K562 treated with DMSO at 1 percent for 24 hours (cell line): ENCODE results near the gene ITGA3. TPM values are rescaled to one million over a fixed set of nuclear protein-coding genes. Genes with fewer than 3 reads are reported as not detected.

Experiments
- total RNA-seq: library from RNA; unstranded; fragments of 300-600 nt; gene quantifications from 2 replicates; pipeline ENCODE4 v1.2.3, GENCODE V29; 2022; ENCODE audit warnings: low read depth; ENCODE audit not compliant: insufficient read depth

The ITGA3 gene
- 2.2 and 2.4 TPM in 2 replicates for total RNA-seq

GRCh38 chr17:50055426-50056216, at the start of gene ITGA3:
Gene ITGA3 (plus strand): TSS chr17:50056110. CDS start chr17:50056440, 330 bp downstream.

GRCh38 chr17:50094753-50095619, 39.1 kb downstream of the ITGA3 start, which contains the start of gene PDK2:
Gene PDK2 (plus strand): TSS chr17:50095351. CDS start chr17:50095436, 85 bp downstream.

GRCh38 chr17:50129728-50130558, 74.0 kb downstream of the ITGA3 start, which contains the start of gene SAMD14:
Gene SAMD14 (minus strand): TSS chr17:50130160. CDS start chr17:50124959, 5,201 bp downstream.

Other genes starting within 250 kb of the ITGA3 start
- not detected in 2 replicates for gene TAC4, start 208.0 kb upstream of the ITGA3 start, total RNA-seq
- gene DLX4, start 86.9 kb upstream of the ITGA3 start, total RNA-seq = 7.1 and 7.3 TPM in 2 replicates
- not detected in 2 replicates for gene DLX3, start 60.9 kb upstream of the ITGA3 start, total RNA-seq
- gene PDK2, start 39.2 kb downstream of the ITGA3 start, total RNA-seq = 0.92 and 2.0 TPM in 2 replicates
- gene SAMD14, start 74.0 kb downstream of the ITGA3 start, total RNA-seq = 0.14 and 0.30 TPM in 2 replicates
- 42.0 and 44.4 TPM in 2 replicates for gene PPP1R9B, start 94.6 kb downstream of the ITGA3 start, total RNA-seq
- gene SGCA, start 109.9 kb downstream of the ITGA3 start, total RNA-seq = not detected in 2 replicates
- gene COL1A1, start 145.5 kb downstream of the ITGA3 start, total RNA-seq = 3.7 and 4.8 TPM in 2 replicates
- 1.8 and 3.5 TPM in 2 replicates for gene TMEM92, start 218.4 kb downstream of the ITGA3 start, total RNA-seq